KOPT-K1 (cell line): Measurements from ENCODE around the gene DFFB.
"Not testable (repeated sequence)": the region's sequence is repeated elsewhere in the genome, so short reads cannot be mapped to it uniquely, and the experiment has no call there.

Experiments
- H3K27ac ChIP-seq: fragments of 200-600 bp; sonication (generic); 2 replicates; pipeline ENCODE4 v1.5.1; 2016; ENCODE audit warnings: antibody characterized with exemption, mild to moderate bottlenecking, low read depth, low read length; ENCODE audit not compliant: poor library complexity, severe bottlenecking
- H3K36me3 ChIP-seq: fragments of 200-600 bp; sonication (generic); 2 replicates; pipeline ENCODE4 v1.5.1; 2017; ENCODE audit warnings: antibody characterized with exemption, mild to moderate bottlenecking, low read length, moderate library complexity; ENCODE audit not compliant: insufficient read depth
- H3K9me3 ChIP-seq: fragments of 200-600 bp; sonication (generic); 2 replicates; pipeline ENCODE4 v1.5.1; 2017; ENCODE audit warnings: antibody characterized with exemption, low read length, mild to moderate bottlenecking; ENCODE audit not compliant: insufficient read depth, poor library complexity, severe bottlenecking

DFFB gene, protein sequence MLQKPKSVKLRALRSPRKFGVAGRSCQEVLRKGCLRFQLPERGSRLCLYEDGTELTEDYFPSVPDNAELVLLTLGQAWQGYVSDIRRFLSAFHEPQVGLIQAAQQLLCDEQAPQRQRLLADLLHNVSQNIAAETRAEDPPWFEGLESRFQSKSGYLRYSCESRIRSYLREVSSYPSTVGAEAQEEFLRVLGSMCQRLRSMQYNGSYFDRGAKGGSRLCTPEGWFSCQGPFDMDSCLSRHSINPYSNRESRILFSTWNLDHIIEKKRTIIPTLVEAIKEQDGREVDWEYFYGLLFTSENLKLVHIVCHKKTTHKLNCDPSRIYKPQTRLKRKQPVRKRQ

DNA sequence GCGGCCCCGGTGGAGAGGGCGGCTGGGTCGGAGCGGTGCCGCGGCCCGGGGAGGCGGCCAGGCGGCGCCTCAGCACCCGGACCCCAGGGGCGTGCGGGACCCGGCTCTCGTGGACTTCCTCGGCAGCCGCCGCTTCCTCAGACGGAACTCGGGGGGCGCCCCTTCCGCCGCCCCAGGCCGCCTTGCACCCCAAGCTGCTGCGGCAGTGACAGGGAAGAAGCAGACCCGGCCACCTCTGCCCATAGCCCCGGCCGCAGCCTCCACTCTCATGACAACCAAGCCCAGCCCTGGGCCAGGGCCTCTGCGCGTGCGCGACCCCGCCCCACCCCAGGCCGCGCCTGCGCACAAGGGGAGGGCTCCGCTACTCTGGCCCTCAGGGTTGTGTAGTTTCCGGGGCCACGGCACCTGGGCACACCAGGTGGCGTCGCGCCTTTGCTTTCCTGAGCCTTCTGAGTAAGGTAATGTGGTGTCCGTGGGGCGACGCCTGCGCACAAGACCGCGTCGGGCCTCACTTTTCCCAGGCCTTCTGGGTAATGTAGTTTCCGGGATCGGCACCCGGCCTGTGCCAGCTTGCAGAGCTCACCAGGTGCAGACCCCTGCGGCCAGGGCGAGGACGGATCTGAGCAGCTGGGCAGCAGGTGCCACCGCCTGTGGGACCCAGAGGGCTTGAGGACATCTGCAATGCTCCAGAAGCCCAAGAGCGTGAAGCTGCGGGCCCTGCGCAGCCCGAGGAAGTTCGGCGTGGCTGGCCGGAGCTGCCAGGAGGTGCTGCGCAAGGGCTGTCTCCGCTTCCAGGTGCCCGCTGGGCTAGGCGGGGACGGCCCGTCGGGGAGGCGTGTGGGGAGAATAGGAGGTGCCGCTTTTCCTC is at the start of gene DFFB, which contains the start of gene CEP104:
TSS of gene DFFB (plus strand) at position 554 of the 868 bp plus-strand sequence. CDS start at position 682, 128 bp downstream.
TSS of gene CEP104 (minus strand) at position 289 of the 868 bp plus-strand sequence. CDS start 4,804 bp downstream, outside the sequence.
- 0 out of 2 replicates have a peak, but pooled peaks cover under 1% of the 10 kb centered on the region for H3K36me3 ChIP-seq
- H3K27ac ChIP-seq, result peak within 1 kb of the TSS; percentile 43
- no peaks in the 10 kb centered on the region for H3K9me3 ChIP-seq

DNA sequence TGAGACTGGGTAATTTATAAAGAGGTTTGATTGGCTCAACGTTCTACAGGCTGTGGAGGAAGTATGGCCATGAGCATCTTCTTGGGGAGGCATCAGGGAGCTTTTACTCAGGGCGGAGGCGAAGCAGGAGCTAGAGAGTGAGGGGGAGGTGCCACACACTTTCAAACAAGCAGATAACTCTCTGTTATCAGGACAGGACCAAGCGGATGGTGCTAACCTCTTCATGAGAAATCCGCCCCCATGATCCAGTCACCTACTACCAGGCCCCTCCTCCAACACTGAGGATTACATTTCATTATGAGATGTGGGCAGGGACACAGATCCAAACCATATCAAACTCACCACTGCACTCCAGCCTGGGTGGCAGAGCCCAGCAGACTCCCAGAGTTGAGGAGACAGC is 49.5 kb upstream of the DFFB start:
- no peaks in the 10 kb centered on the region for H3K9me3 ChIP-seq
- no peak overlapping the region for H3K27ac ChIP-seq
- H3K36me3 ChIP-seq, result no peaks in the 10 kb centered on the region

DNA sequence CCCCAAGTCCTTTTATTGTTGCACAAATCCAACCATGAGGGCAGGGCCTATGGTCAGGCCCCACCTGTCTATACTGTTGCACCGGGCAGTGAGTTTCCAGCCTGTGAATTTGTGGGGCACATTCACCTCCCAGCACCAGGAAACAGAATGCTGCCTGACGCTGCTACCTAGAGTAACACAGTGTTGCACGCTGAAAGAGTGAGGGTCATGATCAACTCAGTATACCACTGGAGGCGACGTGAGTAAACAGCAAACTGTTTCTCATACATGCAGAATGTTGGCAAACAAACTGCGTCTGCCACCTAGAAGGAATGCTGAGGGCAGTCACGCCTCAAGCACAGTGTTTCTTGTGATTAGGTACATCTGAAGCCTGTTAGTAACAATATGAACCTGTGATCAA is 47.6 kb upstream of the DFFB start:
- Histone ChIP-seq H3K9me3 (no peaks in the 10 kb centered on the region), H3K36me3 (peaks cover 7% of the 10 kb centered on the region; the same call in 1 of the 2 replicates), H3K27ac (no peak overlapping the region)

DNA sequence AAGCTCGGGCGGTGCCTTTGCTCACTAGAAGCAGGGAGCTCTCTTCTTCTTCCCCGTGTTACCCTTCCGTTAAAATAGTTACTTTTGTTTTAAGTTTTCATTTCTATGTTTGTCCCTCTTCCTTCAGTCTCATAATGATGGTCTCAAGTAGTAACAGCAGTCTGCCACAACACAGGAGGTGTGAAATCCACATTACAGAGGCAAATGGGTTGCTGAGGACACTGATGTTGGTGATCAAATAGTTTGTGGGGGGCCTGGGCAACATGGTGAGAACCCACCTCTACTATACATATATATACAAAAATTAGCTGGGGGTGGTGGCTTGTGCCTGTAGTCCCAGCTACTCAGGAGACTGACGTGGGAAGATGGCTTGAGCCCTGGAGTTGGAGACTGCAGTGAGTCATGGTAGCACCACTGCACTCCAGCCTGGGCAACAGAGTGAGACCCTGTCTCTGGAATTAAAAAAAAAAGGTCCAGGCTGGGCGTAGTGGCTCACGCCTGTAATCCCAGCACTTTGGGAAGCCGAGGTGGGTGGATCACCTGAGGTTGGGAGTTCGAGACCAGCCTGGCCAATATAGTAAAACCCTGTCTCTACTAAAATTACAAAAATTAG is 47.0 kb upstream of the DFFB start:
- peaks cover 13% of the 10 kb centered on the region; the same call in 1 of the 2 replicates for H3K36me3 ChIP-seq
- H3K9me3 ChIP-seq, H3K27ac ChIP-seq: not testable (repeated sequence)

DNA sequence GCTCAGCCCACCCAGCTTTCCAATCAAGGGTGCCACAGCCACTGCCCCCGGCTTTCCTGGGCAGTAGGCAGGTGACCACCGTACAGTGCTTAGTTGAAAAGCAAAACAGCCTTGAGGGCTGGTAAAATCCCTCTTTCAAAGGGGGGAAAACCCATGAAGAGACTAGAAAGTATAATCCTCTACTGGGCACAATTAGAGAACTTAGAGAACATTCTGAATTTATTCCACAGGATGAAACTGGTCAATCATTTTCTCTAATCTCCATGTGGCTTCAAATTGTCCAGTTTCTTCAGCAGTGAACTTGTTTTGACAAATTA is 45.7 kb upstream of the DFFB start:
- Histone ChIP-seq H3K36me3 (peaks cover 25% of the 10 kb centered on the region; the same call in 1 of the 2 replicates), H3K27ac (no peak overlapping the region), H3K9me3 (no peaks in the 10 kb centered on the region)

DNA sequence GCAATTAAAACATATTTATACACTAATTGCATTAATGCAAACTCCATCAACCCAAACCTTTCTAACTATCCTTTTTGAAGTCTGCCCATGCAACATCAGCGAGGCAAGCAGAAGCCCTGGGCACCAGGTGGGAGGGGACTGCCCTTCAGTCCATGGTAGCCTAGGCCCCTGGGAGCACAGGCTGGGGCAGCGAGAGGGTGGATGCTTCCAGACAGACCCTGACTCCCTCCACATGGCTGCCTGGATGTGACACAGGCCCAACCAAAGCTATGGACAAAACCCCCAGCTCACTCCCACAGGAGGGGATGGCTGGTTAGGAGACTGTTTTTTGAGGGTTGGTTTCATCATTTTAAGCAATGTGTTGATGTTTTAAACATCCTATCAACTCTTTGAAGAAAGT is 43.2 kb upstream of the DFFB start:
- Histone ChIP-seq H3K27ac (no peak overlapping the region), H3K36me3 (peaks cover 29% of the 10 kb centered on the region; the same call in 1 of the 2 replicates)

DNA sequence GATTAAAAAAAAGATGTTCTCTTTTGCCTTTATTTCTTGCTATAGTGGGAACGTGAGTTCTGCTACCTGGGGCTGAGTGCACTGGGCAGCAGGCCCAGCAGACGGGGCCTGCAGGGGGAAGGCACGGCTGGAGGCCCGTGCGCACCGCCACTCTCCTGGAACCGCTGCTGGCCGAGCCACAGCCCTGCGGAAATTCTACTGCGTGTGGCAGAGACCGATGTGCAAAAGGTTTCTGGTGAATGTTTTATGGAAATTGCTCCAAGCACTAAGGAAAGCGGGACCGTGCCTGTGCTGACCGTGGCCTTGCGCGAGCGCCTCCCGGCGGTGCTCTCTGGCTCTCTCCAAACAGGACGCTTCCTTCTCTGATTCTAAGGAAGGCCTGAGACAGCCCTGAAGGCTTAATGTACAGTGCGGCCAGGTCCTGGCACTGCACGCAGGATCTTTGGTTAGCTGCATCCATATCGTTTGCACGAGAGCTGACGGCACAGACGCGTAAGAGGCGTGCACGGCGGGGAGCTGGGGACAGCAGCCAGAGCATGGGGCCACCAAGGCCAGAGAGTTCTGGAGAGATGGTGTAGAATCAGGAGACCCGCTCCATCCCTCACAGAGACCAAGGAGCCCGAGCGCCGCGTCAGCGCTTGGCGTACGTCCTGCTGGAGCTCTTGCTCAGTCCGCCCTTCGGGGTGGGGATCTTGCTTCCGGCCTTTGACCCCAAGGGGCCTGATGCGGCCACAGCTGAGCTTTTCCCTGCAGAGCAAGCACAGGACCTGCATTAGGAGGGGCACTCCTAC is 42.3 kb upstream of the DFFB start:
- peaks cover 38% of the 10 kb centered on the region; the same call in 1 of the 2 replicates for H3K36me3 ChIP-seq
- H3K9me3 ChIP-seq, result no peaks in the 10 kb centered on the region

More for the DNA sequence above, 43.2 kb upstream of the DFFB start:
- no peaks in the 10 kb centered on the region for H3K9me3 ChIP-seq

DNA sequence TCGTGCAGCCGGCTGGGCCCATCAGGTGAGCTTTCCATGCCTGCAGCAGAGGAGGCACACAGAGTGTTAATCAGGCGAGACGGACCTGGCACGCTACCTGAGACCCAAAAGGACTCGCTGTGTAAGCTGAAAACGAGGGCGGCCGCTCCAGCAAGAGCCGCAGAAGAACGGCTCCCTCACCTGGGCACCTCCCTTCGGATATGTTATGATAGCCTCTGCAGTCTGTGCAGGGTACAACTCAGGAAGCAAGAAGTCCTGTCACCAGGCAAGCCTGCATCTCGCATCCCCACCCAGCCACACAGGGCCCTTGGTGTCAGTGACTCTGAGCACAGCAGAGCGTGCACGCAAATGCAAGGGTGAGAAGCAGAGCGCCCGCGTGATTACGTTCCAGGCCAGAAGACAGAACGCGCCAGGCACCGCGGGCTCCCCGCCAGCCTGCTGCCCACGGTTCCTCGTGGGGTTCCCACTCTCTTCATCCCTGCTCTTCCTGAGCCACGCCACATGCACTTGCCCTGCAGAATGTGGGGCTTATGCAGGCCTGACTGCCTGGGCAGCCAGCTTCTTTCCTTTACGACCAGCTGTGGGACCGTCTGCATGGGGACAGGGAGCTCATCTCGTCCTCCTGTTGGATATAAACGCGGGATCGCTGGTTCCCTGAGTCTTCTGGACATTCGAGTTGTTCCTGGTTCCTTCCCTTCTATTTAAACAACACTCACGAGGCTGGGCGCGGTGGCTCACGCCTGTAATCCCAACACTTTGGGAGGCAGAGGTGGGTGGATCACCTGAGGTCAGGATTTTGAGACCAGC is 40.7 kb upstream of the DFFB start:
- Histone ChIP-seq H3K9me3 (no peaks in the 10 kb centered on the region), H3K27ac (no peak overlapping the region)

More for the DNA sequence above, 42.3 kb upstream of the DFFB start:
- H3K27ac ChIP-seq, result no peak overlapping the region

DNA sequence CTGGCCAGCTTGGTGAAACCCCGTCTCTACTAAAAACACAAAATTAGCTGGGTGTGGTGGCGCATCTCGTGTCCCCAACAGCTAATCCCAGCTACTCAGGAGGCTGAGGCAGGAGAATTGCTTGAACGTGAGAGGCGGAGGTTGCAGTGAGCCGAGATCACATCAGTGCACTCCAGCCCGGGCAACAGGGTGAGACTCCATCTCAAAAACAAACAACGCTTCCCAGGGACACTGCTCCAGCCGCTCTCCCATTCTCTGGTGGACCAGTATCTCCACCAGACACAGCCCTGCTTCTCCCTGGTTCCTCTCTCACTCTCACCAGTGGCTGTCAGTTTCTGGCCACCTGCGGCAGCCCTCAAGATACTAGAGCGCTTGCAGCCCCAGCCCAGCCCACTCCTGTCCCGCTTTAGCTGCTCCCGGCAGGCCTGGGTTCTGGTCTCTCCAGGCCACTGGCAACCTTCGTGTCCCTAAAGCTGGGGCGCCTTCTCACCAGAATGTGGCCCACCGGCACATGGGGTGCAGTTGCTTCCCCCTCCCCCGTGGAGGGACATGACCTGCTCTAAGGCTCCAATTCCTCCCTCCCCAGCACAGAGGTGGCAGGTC is 40.0 kb upstream of the DFFB start:
- no peak overlapping the region for H3K27ac ChIP-seq
- peaks cover 60% of the 10 kb centered on the region; the same call in 1 of the 2 replicates for H3K36me3 ChIP-seq
- no peaks in the 10 kb centered on the region for H3K9me3 ChIP-seq

More for the DNA sequence above, 40.7 kb upstream of the DFFB start:
- peaks cover 53% of the 10 kb centered on the region; the same call in 1 of the 2 replicates for H3K36me3 ChIP-seq

DNA sequence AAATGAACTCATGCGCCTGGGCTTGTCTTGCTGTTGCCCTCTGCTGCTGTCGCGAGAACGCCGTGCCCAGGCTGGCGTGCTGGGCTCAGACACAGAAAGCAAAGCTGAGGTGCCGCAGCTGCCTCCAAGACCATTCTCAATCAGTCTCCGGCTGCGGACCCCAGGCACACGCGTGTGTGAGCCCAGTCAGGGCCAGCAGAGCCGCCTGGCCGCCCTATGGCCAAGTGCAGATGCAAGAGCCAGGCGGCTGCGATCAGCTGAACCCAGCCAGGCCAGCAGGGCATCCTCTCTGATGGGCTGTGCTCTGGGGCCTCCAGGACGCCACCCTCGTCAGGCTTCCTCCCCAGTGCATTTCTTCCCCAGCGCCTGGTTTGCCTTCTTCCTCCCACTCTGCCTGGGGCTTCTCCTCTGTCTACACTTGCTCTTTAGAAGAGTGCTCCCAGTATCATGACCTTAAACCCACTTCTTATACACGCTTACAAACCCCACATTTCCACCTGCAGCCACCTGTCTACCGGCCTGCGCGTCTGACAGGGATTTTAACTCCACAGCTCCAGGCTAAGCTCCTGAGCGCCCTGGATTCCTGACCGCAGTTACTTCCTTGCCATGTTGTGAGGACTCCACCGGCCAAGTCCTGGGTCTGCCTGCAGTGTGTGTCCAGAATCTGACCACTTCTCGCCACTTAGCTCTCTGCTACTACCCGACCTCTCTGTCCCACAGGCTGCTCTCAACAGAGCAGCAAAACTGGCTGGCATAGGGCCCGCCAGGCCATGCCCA is 39.3 kb upstream of the DFFB start:
- peaks cover 68% of the 10 kb centered on the region for H3K36me3 ChIP-seq
- no peaks in the 10 kb centered on the region for H3K9me3 ChIP-seq
- no peak overlapping the region for H3K27ac ChIP-seq

DNA sequence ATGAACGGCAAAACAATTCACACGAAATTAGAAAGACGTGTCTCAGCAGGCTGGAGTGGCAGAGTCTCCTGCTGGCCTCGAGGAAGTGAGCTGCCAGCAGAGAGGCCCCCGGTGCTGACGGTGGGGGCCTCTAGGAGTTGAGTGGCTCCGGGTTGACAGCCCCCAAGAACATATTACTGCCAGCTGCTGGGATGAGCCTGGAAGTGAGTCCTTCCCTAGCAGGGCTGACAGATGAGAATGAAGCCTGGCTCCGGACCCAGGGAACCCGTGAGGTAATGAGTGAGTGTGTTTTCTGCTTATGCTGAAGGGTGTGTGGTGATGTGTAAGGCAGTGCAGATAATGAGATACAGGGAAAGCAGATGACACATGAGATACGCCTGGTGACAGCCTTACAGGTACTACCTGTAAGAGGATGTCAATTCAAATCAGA is 37.5 kb upstream of the DFFB start:
- Histone ChIP-seq H3K27ac (no peak overlapping the region), H3K36me3 (peaks cover 77% of the 10 kb centered on the region), H3K9me3 (no peaks in the 10 kb centered on the region)

DNA sequence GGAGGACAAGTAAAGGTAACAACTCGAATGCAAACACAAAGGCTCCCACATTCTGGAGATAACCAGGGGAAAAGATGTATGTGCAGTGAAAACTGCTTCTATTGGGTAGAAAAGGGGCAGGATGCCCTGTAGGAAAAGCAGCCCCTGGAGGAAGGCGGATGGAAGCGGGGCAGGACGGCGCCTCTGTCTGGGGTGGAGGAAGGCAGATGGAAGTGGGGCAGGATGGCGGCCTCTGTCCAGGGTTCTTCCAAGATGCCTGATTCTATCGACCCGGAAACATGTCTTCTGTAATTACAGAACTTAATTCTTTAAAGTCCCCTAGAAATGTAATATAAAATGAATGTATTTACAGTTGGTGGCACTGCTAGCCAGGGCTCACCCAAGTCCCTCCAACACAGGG is 37.0 kb upstream of the DFFB start:
- Histone ChIP-seq H3K36me3 (peaks cover 77% of the 10 kb centered on the region), H3K27ac (no peak overlapping the region)

DNA sequence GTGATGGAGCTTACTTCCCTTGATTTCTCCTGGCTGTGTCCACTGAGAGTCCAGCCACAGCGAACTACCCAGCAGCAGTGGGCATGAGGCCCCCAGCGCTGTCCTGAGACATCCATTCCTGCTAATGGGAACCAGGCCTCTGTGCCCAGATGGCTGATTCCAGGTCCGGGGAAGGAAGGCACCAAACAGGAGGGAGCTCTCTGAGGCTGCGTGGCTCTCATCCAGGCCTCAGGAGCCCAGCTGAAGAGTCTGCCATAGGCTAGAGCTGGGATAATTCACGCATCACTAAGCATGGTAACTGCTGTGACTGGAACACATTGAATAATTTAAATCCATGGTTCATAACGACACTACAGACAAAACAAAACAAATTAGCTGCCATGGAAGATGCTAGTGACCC is 36.3 kb upstream of the DFFB start:
- Histone ChIP-seq H3K36me3 (peaks cover 77% of the 10 kb centered on the region), H3K27ac (no peak overlapping the region), H3K9me3 (no peaks in the 10 kb centered on the region)

More for the DNA sequence above, 37.0 kb upstream of the DFFB start:
- H3K9me3 ChIP-seq, result no peaks in the 10 kb centered on the region
